GM19467 (cell line): Measurements from ENCODE around the gene CERS5.
A peak's percentile ranks its signal among the peaks of the same experiment; 100 is the strongest.

Source experiments
- ATAC-seq: cut with Tn5 transposase; IDR thresholded peaks from one replicate; pipeline ENCODE4 v1.9.1; 2021; ENCODE audit warnings: mild to moderate bottlenecking, moderate library complexity; ENCODE audit not compliant: unreplicated experiment

CERS5 gene

DNA sequence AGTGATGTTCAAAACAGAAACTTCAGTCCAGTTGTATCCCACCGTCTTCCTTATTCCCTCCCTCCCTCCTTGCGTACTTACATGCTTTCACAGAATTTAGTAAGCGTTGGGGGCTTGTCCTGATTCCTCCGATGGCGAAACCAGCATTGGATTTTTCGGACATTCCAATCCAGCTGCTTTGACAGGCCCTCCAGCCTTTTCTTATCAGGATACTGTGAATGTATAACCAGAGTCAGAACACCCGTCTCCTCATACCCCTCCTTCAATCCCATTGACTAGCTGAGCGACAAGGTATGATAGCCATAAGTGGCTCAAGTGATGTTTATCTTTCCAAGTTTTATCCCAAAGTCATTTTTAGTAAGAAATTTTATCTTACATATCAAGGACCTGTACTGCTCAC is 24.2 kb downstream of the CERS5 start:
- ATAC-seq = no peak

DNA sequence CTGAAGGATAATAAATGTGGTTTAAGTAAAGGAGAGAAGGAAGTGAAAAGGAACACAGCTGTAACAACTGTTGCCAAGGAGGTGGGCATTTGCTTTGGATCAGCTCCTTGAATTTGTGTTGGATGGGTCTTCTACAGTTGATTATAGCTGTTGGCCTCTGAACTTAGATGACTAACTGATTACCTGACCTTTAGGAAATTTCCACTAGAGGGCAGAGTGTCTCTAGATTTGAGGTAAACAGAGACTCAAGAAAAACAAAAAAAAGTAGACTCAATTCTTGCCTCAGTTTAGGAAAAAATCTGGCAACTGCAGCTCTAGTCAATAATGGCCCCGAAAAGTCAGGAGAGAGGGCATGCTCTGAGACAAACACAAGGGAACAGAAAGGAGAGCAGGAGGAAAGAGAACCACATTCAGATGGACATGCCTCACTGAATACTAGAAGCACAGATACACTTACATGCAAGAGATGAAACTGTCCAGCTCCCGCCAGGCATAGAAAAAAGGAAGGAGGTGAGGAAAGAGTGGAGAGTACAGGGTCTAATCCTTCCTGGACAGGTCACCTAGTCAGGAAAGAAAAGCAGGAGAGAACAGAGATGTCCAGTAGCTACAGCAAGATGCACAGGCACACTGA is 34.5 kb downstream of the CERS5 start:
- no peak for ATAC-seq

DNA sequence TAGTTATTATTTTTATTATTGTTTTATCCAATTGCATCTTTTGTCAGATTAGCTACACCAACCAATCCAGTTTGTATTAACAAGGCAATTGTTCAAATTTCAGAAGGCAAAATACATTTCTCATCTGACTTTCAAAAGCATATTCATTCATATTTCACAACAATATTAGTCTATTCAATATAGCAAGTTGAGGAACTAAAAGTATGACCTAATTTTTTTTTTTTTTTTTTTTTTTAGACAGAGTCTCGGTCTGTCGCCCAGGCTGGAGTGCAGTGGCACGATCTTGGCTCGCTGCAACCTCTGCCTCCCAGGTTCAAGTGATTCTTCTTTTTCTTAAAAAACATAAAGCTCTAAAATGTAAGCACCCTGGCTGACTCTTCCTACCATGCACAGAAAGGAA is 37.9 kb downstream of the CERS5 start:
- ATAC-seq = no peak

DNA sequence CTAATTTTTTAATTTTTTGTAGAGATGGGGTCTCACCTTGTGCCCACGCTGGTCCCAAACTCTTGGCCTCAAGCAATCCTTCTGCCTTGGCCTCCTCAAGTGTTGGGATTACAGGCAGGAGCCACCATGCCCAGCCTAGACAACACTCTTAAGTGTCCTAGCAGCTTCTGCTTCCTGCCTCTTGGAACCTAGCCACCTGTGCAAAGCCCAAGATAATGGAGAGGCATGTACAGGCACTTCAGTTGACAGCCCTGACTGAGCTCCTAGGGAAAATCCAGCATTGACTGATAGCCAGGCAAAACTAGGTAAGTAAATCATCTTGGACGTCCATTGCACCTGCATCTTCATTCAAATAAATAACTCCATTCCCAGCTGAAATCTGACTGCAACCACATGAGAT is 39.6 kb downstream of the CERS5 start:
- no peak for ATAC-seq

DNA sequence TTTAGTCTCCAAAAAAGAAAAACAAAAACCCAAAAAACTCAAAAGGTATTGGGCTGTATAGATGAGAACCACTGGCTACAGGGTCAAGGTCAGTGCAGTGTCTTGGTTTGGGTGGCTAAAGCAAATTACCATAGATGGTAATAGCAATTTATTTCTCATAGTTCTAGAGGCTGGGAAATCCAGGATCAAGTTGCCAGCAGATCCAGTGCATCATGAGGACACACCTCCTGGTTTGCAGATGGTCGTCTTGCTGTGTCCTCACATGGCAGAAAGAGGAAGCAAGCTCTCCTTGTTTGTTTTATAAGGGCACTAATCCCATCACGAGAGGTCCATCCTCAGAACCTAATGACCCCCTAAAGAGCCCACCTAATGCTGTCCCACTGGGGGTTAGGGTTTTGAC is 44.0 kb downstream of the CERS5 start:
- no peak for ATAC-seq

DNA sequence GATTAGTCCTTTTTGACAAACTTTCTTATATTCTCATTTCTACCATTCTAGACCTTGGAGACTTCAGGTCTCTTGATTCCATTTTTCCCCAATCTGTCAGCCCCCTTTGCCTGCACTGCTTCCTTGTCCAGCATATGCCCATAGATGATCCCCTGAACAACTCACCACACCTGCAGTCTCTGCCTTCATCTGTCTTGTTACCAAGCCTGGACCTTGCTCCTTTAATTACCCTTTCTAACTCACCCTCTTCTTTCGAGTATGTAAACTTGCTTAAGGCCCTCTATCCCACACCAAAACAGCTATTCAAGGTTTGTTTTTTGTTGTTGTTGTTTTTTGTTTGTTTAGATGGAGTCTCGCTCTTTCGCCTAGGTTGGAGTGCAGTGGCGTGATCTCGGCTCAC is 45.5 kb downstream of the CERS5 start:
- no peak for ATAC-seq

DNA sequence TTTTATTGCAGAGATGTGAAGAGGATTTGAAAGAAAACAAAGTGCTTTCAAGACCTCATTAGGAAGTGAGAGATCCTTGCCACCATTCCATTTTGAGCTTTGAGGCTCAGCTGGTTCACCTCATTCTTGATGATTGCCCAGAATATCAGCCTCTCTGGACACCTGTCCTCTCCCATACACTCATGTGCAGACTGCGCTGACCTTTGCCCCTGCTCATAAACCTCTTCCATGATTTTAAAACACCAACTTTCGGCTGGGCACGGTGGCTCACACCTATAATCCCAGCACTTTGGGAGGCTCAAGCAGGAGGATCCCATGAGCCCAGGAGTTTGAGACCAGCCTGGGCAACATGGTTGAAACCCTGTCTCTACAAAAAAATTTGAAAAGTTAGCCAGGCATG is 46.2 kb downstream of the CERS5 start:
- ATAC-seq = no peak

DNA sequence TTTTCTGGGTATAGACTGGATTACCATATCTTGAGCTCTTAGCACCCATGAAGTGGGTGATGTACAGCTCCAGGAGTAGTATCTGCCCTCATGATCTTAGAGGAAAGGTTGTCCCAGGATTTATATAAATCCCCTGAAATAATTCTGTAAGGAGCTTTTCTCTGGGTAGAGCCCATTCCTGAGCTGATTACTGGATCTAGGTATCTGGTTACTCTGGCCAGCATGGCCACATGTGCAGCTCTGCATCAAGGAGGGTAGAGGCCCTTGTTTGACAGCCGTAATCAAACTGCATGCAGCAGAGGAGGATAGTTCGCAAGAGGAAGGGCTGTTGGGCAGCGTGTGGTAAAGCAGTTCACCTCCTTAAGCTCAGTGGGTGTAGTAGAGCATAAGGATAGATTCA is 46.6 kb downstream of the CERS5 start:
- ATAC-seq = no peak

DNA sequence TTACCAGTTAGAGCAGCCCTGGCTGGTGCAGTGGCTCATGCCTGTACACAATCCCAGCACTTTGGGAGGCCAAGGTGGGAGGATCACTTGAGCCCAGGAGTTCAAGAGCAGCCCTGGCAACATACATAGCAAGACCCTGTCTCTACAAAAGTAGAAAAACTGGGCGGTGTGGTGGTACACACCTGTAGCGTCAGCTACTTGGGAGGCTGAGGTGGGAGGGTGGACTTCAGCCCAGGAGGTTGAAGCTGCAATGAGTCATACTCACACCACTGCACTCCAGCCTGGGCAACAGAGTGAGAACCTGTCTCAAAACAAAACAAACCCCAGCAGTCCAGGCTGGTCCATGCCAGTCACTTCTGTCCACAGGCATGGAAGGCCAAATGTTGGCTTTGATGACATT is 47.8 kb downstream of the CERS5 start:
- ATAC-seq = no peak

DNA sequence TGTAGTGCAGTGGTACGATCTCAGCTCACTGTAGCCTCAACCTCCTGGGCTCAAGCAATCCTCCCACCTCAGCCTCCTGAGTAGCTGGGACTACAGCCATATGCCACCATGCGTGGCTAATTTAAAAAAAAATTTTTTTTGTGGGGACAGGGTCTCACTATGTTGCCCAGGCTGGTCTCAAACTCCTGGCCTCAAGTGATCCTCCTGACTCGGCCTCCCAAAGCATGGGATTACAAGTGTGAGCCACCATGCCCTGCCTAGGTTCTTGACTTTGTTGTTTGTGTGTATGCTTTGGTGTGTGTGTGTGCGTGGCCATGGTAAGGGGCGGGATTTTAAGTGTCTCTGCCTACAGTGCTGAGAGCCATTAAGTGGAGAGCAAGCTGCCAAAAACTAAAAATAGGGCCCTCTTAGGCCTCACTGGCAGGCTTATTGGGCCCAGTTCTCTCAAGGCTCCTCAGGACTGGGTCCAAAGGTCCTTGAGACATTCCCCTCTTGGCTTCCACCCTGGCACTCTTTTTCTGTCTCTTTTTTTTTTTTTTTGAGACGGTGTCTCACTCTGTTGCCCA is 50.0 kb downstream of the CERS5 start:
- no peak for ATAC-seq

DNA sequence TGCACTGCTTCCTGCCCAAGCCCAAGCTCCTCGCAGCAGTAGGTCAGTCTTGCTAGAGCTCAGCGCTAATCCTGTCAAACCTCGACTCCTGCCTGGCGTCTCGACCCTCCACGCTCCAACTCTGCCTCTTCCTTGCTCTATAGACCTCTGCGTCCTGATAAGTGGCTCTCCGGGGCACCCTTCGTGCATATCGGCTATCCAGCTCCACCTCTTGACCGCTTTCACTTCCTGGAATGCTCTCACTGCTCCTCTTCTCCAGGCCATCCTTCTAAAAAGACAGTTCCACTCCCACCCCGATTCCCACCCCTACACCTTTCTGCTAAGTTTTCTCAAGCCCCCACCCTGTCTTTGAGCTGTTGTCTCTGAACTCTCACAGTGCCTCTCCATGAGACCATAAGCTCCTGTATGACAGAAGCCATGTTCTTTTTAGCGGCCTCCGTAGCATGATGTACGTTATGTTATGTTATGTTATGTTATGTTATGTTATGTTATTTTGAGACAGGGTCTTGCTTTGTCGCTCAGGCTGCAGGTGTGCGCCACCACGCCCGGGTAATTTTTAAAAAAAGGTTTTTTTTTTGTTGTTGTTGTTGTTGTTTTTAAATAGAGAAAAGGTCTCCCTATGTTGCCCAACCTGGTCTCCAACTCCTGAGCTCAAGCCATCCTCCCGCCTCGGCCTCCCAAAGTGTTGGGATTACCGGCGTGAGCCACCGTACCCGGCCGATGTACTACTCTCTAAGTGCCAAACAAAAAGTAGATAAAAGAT is 54.5 kb downstream of the CERS5 start:
- no peak for ATAC-seq

DNA sequence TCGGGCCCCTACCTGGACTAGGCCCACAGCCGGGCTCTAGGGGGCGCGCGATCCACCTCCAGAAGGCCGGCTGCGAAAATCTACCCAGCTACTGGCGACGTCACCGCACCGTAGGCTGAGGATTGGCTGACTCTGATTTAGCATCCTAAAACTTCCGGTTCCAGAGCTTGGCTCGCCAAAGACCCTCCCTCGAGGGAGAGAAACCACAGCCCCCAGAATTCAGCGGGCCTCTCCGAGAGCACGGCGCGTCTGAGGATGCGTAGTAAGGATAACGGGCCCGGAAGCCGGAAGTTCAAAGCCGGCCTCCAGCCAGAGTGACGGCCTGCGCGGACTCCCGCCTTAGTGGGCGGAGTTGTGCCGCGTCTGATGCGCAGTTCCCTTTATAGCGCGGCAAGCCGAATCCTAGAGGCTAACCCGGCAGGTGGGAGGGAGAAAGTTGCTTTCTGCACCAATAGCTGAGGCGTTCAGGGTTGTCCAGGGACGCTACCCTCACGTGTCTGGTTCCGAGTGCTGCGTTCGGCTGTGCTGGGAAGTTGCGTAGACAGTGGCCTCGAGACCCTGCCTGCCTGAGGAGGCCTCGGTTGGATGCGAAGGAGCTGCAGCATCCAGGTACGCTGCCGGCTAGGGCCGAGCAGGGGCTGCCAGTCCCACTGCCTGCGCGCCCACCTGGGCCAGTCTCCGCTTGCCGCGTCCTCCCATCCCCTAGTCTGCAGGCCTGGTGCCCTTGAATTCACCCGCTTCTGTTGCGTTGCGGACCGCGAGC is 55.3 kb downstream of the CERS5 start, which contains the start of gene COX14:
Gene COX14, plus strand, starts transcription at position 544 of the 763 bp plus-strand sequence. CDS start 7,808 bp downstream, outside the sequence.
- peak; percentile 75 for ATAC-seq

DNA sequence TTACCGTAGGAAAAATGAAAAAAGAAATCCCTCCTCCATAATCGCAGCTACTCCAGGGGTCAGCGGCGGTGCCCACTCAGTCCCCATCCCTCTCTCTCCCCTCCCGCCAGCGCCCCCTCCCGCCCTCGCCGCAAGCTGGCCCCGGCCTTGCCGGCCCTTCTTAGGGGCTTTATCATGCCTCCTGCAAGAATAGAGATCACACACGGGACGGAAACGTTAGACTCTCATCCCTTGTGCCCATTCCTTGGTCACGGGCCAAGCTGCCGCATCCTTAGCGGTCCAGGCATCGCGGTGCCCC is 55.8 kb downstream of the CERS5 start:
- no peak for ATAC-seq

DNA sequence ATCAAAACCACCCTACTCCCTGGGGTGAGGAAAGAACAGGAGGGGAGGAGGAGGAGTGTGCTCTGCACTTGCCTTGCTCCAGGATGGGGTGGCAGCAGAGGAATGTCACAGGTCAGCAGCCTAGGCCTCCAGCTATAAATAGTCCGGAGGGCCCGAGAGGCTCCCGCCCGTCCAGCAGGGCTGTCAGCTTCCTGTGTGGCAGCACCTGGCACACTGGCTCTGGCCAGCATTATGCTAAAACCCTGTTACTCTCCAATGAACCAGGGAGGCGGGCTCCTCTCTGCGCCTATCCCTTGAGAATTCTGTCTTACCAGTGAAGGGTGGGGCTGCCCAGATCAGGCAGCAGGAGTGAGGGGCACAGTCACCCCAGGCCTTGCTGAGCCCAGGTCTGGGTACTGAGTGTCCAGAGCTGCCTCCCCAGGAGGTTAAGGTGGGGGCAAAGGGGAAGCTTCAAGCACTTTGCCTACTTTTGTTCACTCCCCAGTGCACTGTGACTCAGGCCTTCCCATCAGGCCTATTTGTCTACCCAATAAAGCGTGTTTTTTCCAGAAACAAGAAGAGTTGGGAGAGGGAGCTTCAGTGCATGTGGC is 56.3 kb downstream of the CERS5 start:
- ATAC-seq = no peak

DNA sequence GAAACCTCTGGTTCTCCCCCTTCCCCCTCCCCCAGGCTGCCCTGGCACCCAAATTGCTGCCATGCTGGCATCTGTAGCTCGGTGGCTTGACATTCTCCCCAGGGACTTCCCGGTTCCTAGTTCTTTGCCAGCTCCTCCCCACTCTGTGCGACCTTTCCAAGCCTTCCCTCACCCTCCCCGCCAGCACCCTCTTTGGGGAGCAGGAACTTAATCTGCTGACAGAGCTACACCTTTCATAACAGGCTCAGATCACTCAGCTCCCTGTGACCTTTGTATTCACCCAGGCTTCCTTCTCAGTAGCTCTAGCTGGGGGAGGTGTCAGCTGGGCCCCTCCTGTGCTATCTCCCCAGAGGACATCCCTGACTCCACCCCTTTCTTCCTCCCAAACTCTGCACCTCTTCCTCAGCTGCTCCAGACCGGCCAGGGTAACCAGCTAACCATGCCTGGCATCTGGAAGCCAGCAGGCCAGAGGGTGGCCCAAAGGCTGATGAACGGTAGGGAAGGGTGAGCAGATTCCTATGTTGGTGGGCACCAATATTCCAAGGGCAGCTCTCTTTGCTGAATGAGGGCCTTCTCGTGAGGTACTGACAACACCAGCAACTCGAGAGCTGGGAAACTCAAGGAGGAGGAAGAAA is 56.9 kb downstream of the CERS5 start:
- ATAC-seq = no peak

DNA sequence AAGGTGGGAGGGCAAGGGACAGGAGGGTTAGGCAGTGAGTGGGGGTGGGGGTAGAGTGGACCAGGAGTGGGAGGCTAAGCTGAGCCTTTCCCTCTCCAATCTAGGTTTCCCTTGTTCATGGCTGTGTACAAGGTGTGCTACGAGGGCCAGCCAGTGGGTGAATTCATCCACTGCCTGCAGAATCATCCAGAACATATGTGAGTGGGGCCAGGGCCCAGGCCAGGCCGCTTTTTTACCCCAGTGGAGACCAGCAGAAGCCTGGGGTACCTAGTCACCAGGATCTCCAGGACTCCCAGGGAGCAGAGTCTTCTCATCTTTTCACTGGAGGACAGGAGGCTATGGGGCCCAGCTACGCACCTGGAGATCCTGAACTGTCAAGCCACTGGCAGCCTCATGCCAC is 57.9 kb downstream of the CERS5 start:
- no peak for ATAC-seq

DNA sequence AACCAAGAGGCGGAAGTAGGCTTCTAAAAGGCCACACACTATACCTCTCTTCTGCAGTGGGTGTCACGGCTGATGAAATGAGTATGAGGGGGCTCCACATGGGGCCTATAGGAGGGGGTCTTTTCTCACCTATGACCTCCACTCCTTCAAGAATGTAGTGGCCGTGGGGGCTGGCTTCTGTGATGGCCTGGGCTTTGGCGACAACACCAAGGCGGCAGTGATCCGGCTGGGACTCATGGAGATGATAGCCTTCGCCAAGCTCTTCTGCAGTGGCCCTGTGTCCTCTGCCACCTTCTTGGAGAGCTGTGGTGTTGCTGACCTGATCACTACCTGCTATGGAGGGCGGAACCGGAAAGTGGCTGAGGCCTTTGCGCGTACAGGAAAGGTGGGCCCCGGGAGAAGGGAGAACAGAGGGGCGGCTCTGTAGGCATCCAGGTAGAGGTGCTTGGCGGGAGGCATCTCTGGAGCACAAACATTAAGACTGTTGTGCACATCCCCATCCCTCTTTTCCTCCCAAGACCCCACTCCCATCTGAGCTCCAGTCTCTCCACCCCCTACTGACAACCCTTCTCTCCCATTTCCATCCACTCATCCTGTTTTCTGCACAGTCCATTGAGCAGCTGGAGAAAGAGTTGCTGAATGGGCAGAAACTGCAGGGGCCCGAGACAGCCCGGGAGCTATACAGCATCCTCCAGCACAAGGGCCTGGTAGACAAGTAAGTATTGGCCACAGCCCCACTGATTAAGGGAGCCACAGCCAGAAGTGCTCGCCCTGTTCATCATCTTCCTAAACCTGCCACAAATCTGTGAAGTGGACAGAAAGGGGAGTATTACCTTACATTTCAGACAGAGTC is 59.5 kb downstream of the CERS5 start:
- no peak for ATAC-seq

DNA sequence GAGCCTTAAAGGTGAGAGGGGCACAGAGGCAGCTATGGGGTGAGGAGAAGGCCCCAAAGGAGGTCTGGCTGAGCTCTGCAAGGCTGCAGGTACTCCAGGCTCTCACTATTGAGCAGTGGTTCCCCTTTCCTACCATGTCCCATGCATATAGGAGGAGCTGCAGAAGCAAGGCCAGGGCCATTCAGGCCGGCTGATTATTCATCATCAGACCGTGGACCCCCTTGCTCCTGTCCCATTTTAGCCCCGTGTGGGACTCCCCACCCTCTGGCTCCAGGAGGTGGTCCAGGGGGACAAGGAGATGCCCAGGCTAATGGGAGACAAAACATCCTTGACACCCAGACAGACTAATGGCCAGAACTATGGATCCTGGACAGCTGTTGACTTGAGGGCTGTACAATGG is 60.3 kb downstream of the CERS5 start:
- ATAC-seq = no peak

DNA sequence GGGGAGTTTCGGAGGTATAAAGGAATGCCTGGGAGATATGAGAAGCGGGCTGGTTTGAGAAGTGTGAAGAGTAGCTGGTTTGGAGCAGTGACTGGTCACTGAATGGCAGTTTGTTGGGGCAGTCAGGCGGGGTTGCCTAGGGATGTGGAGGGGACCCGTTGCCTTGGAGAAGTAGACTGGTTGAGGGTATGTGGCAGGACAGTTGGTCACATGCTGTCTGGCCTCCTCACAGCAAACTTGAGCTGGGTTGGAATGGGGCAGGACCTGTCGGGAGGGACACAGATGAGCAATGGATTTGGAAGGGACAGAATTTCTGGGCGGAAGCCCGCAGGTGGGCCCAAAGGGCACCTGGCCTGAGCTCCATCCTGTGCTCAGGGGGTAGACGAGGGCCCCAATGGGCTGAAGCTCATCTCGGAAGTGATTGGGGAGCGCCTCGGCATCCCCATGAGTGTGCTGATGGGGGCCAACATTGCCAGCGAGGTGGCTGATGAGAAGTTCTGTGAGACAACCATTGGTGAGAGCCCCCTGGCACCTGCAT is 61.2 kb downstream of the CERS5 start:
- no peak for ATAC-seq
